ENCODE results near the gene ABHD17A. TPM values are rescaled to one million over a fixed set of nuclear protein-coding genes. Genes with fewer than 3 reads are reported as not detected.

The ABHD17A gene
- total RNA-seq (2022; extraction: Qiagen RNA extraction) = 18.7 to 38.9 TPM (median 37.7 TPM) in 5 replicates

GRCh38 chr19:1885398-1886119 lies at the start of gene ABHD17A:
ABHD17A (minus strand) TSS chr19:1885496; CDS start chr19:1881566, 3,930 bp downstream.

GRCh38 chr19:1905110-1905862 lies 20.0 kb upstream of the ABHD17A start, which contains the start of the genes ADAT3 and SCAMP4:
ADAT3 (plus strand) TSS chr19:1905399; CDS start chr19:1912048, 6,649 bp downstream.
SCAMP4 (plus strand) TSS chr19:1905399; CDS start chr19:1915020, 9,621 bp downstream.

GRCh38 chr19:1863328-1863637 lies 22.0 kb downstream of the ABHD17A start, which contains the start of gene KLF16:
KLF16 (minus strand) TSS chr19:1863579; CDS start chr19:1863497, 82 bp downstream.

GRCh38 chr19:1848399-1849131 lies 36.7 kb downstream of the ABHD17A start, which contains the start of gene REXO1:
REXO1 (minus strand) TSS chr19:1848483; CDS start chr19:1848358, 125 bp downstream.

Other genes with a start within 250 kb of the ABHD17A start
- gene TCF3, start 232.9 kb downstream of the ABHD17A start, total RNA-seq (2022; extraction: Qiagen RNA extraction) = 48.3 to 69.6 TPM (median 64.1 TPM) in 5 replicates
- not detected in 5 replicates for gene ONECUT3, start 132.0 kb downstream of the ABHD17A start, total RNA-seq (2022; extraction: Qiagen RNA extraction)
- gene ATP8B3, start 73.2 kb downstream of the ABHD17A start, total RNA-seq (2022; extraction: Qiagen RNA extraction) = 2.3 to 3.4 TPM (median 3.1 TPM) in 5 replicates
- 16.2 to 22.4 TPM (median 19.6 TPM) in 5 replicates for gene REXO1, start 37.0 kb downstream of the ABHD17A start, total RNA-seq (2022; extraction: Qiagen RNA extraction)
- 15.3 to 31.0 TPM (median 28.4 TPM) in 5 replicates for gene KLF16, start 21.9 kb downstream of the ABHD17A start, total RNA-seq (2022; extraction: Qiagen RNA extraction)
- gene ADAT3, start 19.9 kb upstream of the ABHD17A start, total RNA-seq (2022; extraction: Qiagen RNA extraction) = 2.4 to 6.7 TPM (median 5.2 TPM) in 5 replicates
- 46.8 to 62.0 TPM (median 49.1 TPM) in 5 replicates for gene SCAMP4, start 19.9 kb upstream of the ABHD17A start, total RNA-seq (2022; extraction: Qiagen RNA extraction)
- gene CSNK1G2, start 55.7 kb upstream of the ABHD17A start, total RNA-seq (2022; extraction: Qiagen RNA extraction) = 37.4 to 53.6 TPM (median 52.0 TPM) in 5 replicates
- gene BTBD2, start 130.2 kb upstream of the ABHD17A start, total RNA-seq (2022; extraction: Qiagen RNA extraction) = 31.4 to 46.2 TPM (median 43.0 TPM) in 5 replicates
- 44.0 to 82.2 TPM (median 69.2 TPM) in 5 replicates for gene MKNK2, start 165.7 kb upstream of the ABHD17A start, total RNA-seq (2022; extraction: Qiagen RNA extraction)
- gene MOB3A, start 210.8 kb upstream of the ABHD17A start, total RNA-seq (2022; extraction: Qiagen RNA extraction) = 12.3 to 13.7 TPM (median 13.2 TPM) in 5 replicates
- gene IZUMO4, start 211.4 kb upstream of the ABHD17A start, total RNA-seq (2022; extraction: Qiagen RNA extraction) = 0.32 to 1.0 TPM (median 0.87 TPM) in 5 replicates

Data from A549 treated with Mapracorat at 1 μM for 4 hours (cell line).